CD14-positive monocyte (primary cell): ENCODE data around the gene HDAC7. TPM values are rescaled to one million over a fixed set of nuclear protein-coding genes. Genes with fewer than 3 reads are reported as not detected.

Source experiments
- DNase-seq, 3 donors: peaks; one replicate each; pipeline ENCODE4 v3.0.0-alpha.2; 2011 to 2022
- H2AFZ ChIP-seq: 2 replicates; pipeline ENCODE4 v1.6.0; 2012; ENCODE audit warnings: mild to moderate bottlenecking, low read depth, low read length, inconsistent platforms; ENCODE audit not compliant: insufficient read depth, poor library complexity, severe bottlenecking
- H3K27ac ChIP-seq, 2 donors: 1 replicate in 1 of 2; 2 replicates in 1 of 2; pipeline ENCODE4 v1.5.1; 2012 to 2013; ENCODE audit warnings: low read length in 2 of 2, control low read depth in 1 of 2, inconsistent platforms in 1 of 2, low read depth in 1 of 2, mild to moderate bottlenecking in 1 of 2
- H3K27me3 ChIP-seq, 2 donors: one replicate each; pipeline versions ENCODE4 v1.6.0 to v1.6.1; 2011 to 2013; ENCODE audit warnings: low read length in 2 of 2; ENCODE audit not compliant: control insufficient read depth in 2 of 2, insufficient read depth in 2 of 2
- H3K36me3 ChIP-seq, 2 donors: replicated peaks in 1 of 2; 1 replicate in 1 of 2; 2 replicates in 1 of 2; pipeline versions ENCODE4 v1.5.1 to v1.6.1; 2012 to 2013; ENCODE audit warnings: low read length in 2 of 2, control low read depth in 1 of 2, inconsistent platforms in 1 of 2, mild to moderate bottlenecking in 1 of 2; ENCODE audit not compliant: insufficient read depth in 2 of 2, control insufficient read depth in 1 of 2
- H3K4me1 ChIP-seq, 2 donors: 1 replicate in 1 of 2; 2 replicates in 1 of 2; pipeline versions ENCODE4 v1.5.1 to v1.6.1; 2012 to 2013; ENCODE audit warnings: low read length in 2 of 2, control low read depth in 1 of 2, inconsistent platforms in 1 of 2, mild to moderate bottlenecking in 1 of 2, moderate library complexity in 1 of 2; ENCODE audit not compliant: insufficient read depth in 2 of 2, control insufficient read depth in 1 of 2
- H3K4me2 ChIP-seq: replicated peaks from 2 replicates; pipeline ENCODE3; 2012; ENCODE audit warnings: low read length, moderate library complexity, mild to moderate bottlenecking; ENCODE audit not compliant: poor library complexity, severe bottlenecking; ENCODE audit errors: extremely low read depth
- H3K4me3 ChIP-seq, 3 experiments: fragments of 200-600 bp in 1 of 3; sonication (generic) in 1 of 3; replicated peaks in 1 of 3; 1 replicate in 2 of 3; 2 replicates in 1 of 3; pipeline ENCODE4 v1.5.1; 2011 to 2013; ENCODE audit warnings: low read length in 3 of 3, mild to moderate bottlenecking in 3 of 3, control low read depth in 2 of 3, low read depth in 2 of 3, inconsistent platforms in 1 of 3, moderate library complexity in 1 of 3
- H3K79me2 ChIP-seq: 2 replicates; pipeline ENCODE4 v1.6.0; 2012; ENCODE audit warnings: mild to moderate bottlenecking, control low read depth, inconsistent platforms, low read length, moderate library complexity; ENCODE audit not compliant: insufficient read depth
- H3K9ac ChIP-seq: 2 replicates; pipeline ENCODE4 v1.6.0; 2017; ENCODE audit warnings: low read length, mild to moderate bottlenecking; ENCODE audit not compliant: insufficient read depth, poor library complexity, severe bottlenecking
- H3K9me3 ChIP-seq, 2 donors: replicated peaks in 1 of 2; 1 replicate in 1 of 2; 2 replicates in 1 of 2; pipeline versions ENCODE4 v1.5.1 to v1.6.1; 2012 to 2013; ENCODE audit warnings: low read length in 2 of 2, control low read depth in 1 of 2; ENCODE audit not compliant: control insufficient read depth in 1 of 2, insufficient read depth in 1 of 2
- H4K20me1 ChIP-seq: 2 replicates; pipeline ENCODE4 v1.6.0; 2012; ENCODE audit warnings: mild to moderate bottlenecking, low read length, control low read depth, moderate library complexity; ENCODE audit not compliant: insufficient read depth
- H3K27ac Mint-ChIP-seq, 7 donors: one replicate each; pipeline ENCODE4 v1.8.0; 2020; ENCODE audit warnings: mild to moderate bottlenecking in 7 of 7, mixed read lengths in 7 of 7, moderate library complexity in 6 of 7, inconsistent platforms in 2 of 7
- H3K27me3 Mint-ChIP-seq, 3 donors: one replicate each; pipeline ENCODE4 v1.8.0; 2021 to 2022; ENCODE audit warnings: low read depth in 3 of 3, mild to moderate bottlenecking in 3 of 3, mixed read lengths in 3 of 3, moderate library complexity in 3 of 3, inconsistent platforms in 1 of 3
- H3K36me3 Mint-ChIP-seq, 2 donors: one replicate each; pipeline ENCODE4 v1.8.0; 2020; ENCODE audit warnings: mixed read lengths in 2 of 2, inconsistent platforms in 1 of 2, mild to moderate bottlenecking in 1 of 2
- H3K4me1 Mint-ChIP-seq: one replicate; pipeline ENCODE4 v1.8.0; 2020; ENCODE audit warnings: mild to moderate bottlenecking, mixed read lengths
- H3K4me3 Mint-ChIP-seq, 2 donors: one replicate each; pipeline ENCODE4 v1.8.0; 2020; ENCODE audit warnings: mild to moderate bottlenecking in 2 of 2, mixed read lengths in 2 of 2, moderate library complexity in 1 of 2
- H3K9me3 Mint-ChIP-seq, 7 donors: one replicate each; pipeline ENCODE4 v1.8.0; 2020 to 2022; ENCODE audit warnings: mixed read lengths in 7 of 7, mild to moderate bottlenecking in 6 of 7, moderate library complexity in 6 of 7, inconsistent platforms in 2 of 7
- WGBS: methylation state at CpG from one replicate; pipeline ENCODE4 v1.1.5; 2013; ENCODE audit warnings: missing lambda C conversion rate; ENCODE audit not compliant: insufficient coverage; 5-methylcytosine and 5-hydroxymethylcytosine counted together
- intact Hi-C, 2 donors: fragments of 100-400 bp; cut with micrococcal nuclease; formaldehyde crosslinking; loops; one replicate each; pipeline versions ENCODE4 v1.15.0 to v1.15.1; 2023
- polyA minus RNA-seq: library from RNA; depleted of rRNA, polyadenylated mRNA; stranded (reverse); fragments of >200 nt; gene quantifications from 2 replicates; pipeline ENCODE4 v1.2.3, GENCODE V29; 2012
- polyA plus RNA-seq, 3 donors: library from polyadenylated mRNA; depleted of rRNA in 1 of 3; unstranded in 2 of 3; stranded (reverse) in 1 of 3; fragments of 300-500 nt in 2 of 3; fragments of >200 nt in 1 of 3; fragmentation: Illumina TruSeq in 2 of 3; gene quantifications; 1 replicate in 2 of 3; 2 replicates in 1 of 3; pipeline ENCODE4 v1.2.3, GENCODE V29; 2012 to 2021
- total RNA-seq, 12 experiments: library from RNA in 1 of 12; stranded (reverse) in 1 of 12; fragments of 120-200 nt in 1 of 12; gene quantifications; one replicate each; pipeline ENCODE4 v1.2.4 and lab custom pipeline; 2013 to 2026; ENCODE audit warnings: mixed read lengths in 6 of 12, inconsistent platforms in 1 of 12
- TF ChIP-seq, protein P1 (sequence below): fragments of 200-600 bp; IDR thresholded peaks from one replicate; pipeline ENCODE4 v1.8.0; 2022; ENCODE audit warnings: antibody characterized with exemption, mild to moderate bottlenecking

HDAC7 gene
- 21.8 TPM for total RNA-seq (2013)
- polyA plus RNA-seq = 10 to 100 TPM in 1 of 3 donors, 1 to 10 TPM in 2; 5.9 to 79.2 (median 8.4) TPM
- polyA minus RNA-seq = 21.3 and 23.5 TPM in 2 replicates
- total RNA-seq (lab: John Stamatoyannopoulos, UW) = 7.9 to 51.0 (median 32.9) reads per million in 11 experiments

DNA sequence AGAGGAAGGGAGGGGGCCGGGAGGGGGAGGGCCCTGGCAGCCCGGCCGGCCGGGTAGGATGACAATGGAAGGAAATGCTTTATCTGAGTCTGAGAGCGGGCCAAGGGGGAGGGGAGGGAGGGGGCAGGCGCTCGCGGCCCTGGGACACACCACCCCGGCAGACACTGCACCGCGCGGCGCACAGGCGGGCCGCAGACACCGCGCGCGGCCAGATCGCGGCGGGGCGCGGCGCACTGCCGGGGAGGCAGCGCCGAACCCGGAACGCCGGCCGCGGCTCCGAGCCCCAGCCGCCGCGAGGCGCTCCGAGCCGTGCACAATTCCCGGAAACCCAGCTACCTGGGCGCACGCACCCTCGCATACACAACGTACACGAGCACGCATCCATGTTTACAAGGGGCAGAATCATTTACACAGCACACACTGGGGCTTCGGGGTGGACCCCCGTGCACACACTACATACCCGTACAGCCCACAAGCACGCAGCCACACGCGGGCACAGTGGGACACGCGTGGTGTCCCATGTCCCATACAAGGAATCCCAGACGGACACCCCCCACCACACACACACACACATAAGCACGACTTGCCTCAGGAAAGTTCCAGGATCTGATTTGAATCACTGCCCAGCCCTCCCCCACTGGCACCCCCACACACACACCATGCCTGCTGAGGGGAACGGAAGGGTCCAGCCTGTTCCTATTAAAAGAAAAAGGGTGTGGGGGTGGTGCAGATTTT lies at the start of gene HDAC7:
Gene HDAC7 (minus strand): TSS at position 8 of the 735 bp plus-strand sequence. CDS start 118 bp downstream, outside the sequence.
- H3K9me3 ChIP-seq = no peaks in the 10 kb centered on the region
- DNase-seq = peak in 2 of 3 donors; percentile 56 to 63
- peaks cover 0 to 3% (median 0%) of the 10 kb centered on the region in 7 donors for H3K9me3 Mint-ChIP-seq
- H3K79me2 ChIP-seq = peaks cover 53% of the 10 kb centered on the region
- no peaks in the 10 kb centered on the region for H3K27me3 ChIP-seq
- H3K36me3 ChIP-seq = no peaks in the 10 kb centered on the region
- peak within 1 kb of the TSS; percentile 70 to 86 for H3K27ac ChIP-seq
- H3K4me1 ChIP-seq = peaks cover 83 to 85% of the 10 kb centered on the region in 2 donors
- intact Hi-C loops = loop anchor here (5.0 to 10.0 kb wide), 2 partner anchors 85 to 113 kb away; partner anchors contain the start of genes RPAP3 (in 1 of the 2) and VDR (in 1 of the 2)
- TF ChIP-seq, protein P1, sequence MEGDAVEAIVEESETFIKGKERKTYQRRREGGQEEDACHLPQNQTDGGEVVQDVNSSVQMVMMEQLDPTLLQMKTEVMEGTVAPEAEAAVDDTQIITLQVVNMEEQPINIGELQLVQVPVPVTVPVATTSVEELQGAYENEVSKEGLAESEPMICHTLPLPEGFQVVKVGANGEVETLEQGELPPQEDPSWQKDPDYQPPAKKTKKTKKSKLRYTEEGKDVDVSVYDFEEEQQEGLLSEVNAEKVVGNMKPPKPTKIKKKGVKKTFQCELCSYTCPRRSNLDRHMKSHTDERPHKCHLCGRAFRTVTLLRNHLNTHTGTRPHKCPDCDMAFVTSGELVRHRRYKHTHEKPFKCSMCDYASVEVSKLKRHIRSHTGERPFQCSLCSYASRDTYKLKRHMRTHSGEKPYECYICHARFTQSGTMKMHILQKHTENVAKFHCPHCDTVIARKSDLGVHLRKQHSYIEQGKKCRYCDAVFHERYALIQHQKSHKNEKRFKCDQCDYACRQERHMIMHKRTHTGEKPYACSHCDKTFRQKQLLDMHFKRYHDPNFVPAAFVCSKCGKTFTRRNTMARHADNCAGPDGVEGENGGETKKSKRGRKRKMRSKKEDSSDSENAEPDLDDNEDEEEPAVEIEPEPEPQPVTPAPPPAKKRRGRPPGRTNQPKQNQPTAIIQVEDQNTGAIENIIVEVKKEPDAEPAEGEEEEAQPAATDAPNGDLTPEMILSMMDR = no peak
- peaks cover 84% of the 10 kb centered on the region for H3K4me1 Mint-ChIP-seq
- peaks cover 3 to 4% of the 10 kb centered on the region in 2 donors for H3K36me3 Mint-ChIP-seq
- H3K27me3 Mint-ChIP-seq = peaks cover 0 to 2% (median 0%) of the 10 kb centered on the region in 3 donors
- H3K9ac ChIP-seq = peak within 1 kb of the TSS; percentile 79
- H4K20me1 ChIP-seq = peaks cover 24% of the 10 kb centered on the region
- H3K4me3 ChIP-seq = peak within 1 kb of the TSS; percentile 71 to 84 (median 82)
- peak within 1 kb of the TSS; percentile 92 for H3K4me2 ChIP-seq
- WGBS = 0% methylated on average over 54 of the region's 58 CpGs
- peak within 1 kb of the TSS; percentile 70 for H2AFZ ChIP-seq
- H3K4me3 Mint-ChIP-seq = peak within 1 kb of the TSS; percentile 89 to 96
- H3K27ac Mint-ChIP-seq = peak within 1 kb of the TSS; percentile 83 to 97 (median 95)

DNA sequence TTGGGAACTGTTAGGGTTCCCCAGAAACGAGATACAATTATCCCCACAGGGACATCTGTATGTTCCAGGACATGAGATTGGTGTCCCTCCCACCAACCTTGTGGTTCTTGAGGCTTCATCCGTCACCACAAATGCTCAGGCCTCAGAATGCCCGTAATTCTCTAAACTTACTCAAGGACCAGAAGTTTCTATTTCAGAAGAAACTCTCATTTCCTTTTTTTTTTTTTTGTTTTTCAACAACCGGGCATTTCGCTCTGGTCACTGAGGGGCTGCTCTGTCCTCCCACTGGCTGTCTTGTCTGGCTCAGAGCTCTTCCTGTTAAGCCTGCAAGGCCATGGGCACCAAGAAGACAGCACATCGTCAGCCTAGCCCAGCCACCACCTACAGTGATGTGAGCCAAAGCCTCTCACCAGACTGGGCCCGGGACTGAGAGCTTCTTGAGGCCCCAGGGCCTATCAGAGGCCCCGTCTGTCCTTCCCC lies 48.9 kb upstream of the HDAC7 start:
- Mint-ChIP-seq H3K4me3 (no peak overlapping the region), H3K27ac (peak overlapping the region; percentile 73 to 87 (median 83)), H3K36me3 (peaks cover 54 to 69% of the 10 kb centered on the region in 2 donors), H3K4me1 (peaks cover 56% of the 10 kb centered on the region), H3K27me3 (peaks cover 0 to 7% (median 3%) of the 10 kb centered on the region in 3 donors), H3K9me3 (peaks cover 0 to 2% (median 0%) of the 10 kb centered on the region in 7 donors)
- peak overlapping the region; percentile 21 for H2AFZ ChIP-seq
- H3K79me2 ChIP-seq = no peaks in the 10 kb centered on the region
- H3K27ac ChIP-seq = peak overlapping the region; percentile 61 to 64
- TF ChIP-seq, protein P1 = no peak
- no peak overlapping the region for H3K4me2 ChIP-seq
- DNase-seq = peak; percentile 26 to 59 (median 48)
- peak overlapping the region in 1 of 3 experiments; percentile 23 for H3K4me3 ChIP-seq
- intact Hi-C loops = no loop called here
- H3K9ac ChIP-seq = peak overlapping the region; percentile 46
- 10% methylated on average over 7 of the region's 8 CpGs for WGBS
- H3K27me3 ChIP-seq = no peaks in the 10 kb centered on the region
- H3K9me3 ChIP-seq = no peaks in the 10 kb centered on the region
- peaks cover 16 to 29% of the 10 kb centered on the region in 2 donors for H3K36me3 ChIP-seq
- H4K20me1 ChIP-seq = peaks cover 20% of the 10 kb centered on the region
- peaks cover 30 to 35% of the 10 kb centered on the region in 2 donors for H3K4me1 ChIP-seq
